VCaP (cell line): Measurements from ENCODE around the gene MFSD12.

Experiments used
- H3K27ac ChIP-seq: fragments of 450-650 bp; 2 replicates; pipeline ENCODE4 v1.5.1; 2017
- CTCF ChIP-seq: fragments of 450-650 bp; conservative IDR thresholded peaks from 2 replicates; pipeline ENCODE4 v1.5.1; 2017; ENCODE audit warnings: mild to moderate bottlenecking, moderate library complexity

MFSD12 gene

GRCh38 chr19:3563709-3564524, 6.5 kb upstream of the MFSD12 start:
- TF ChIP-seq CTCF: no peak
- no peak overlapping the region for H3K27ac ChIP-seq

- H3K27ac ChIP-seq: peak overlapping the region; percentile 69
- TF ChIP-seq CTCF: no peak; the same call in none of the 2 replicates
Observed at GRCh38 chr19:3556978-3557460, 367 bp downstream of the MFSD12 start.

- no peak for TF ChIP-seq CTCF
- H3K27ac ChIP-seq: peak overlapping the region; percentile 69
Observed at GRCh38 chr19:3556423-3556977, 886 bp downstream of the MFSD12 start.

GRCh38 chr19:3555653-3556422, 1.5 kb downstream of the MFSD12 start:
- no peak for TF ChIP-seq CTCF
- H3K27ac ChIP-seq: no peak overlapping the region; the same call in 1 of the 2 replicates

GRCh38 chr19:3554254-3555083, 2.9 kb downstream of the MFSD12 start:
- H3K27ac ChIP-seq: no peak overlapping the region
- TF ChIP-seq CTCF: no peak

GRCh38 chr19:3551792-3552095, 5.6 kb downstream of the MFSD12 start:
- no peak overlapping the region for H3K27ac ChIP-seq
- no peak for TF ChIP-seq CTCF
